HG03439 (cell line): Measurements from ENCODE around the gene KCNA4.
"Not testable (repeated sequence)": the region's sequence is repeated elsewhere in the genome, so short reads cannot be mapped to it uniquely, and the experiment has no call there.

Experiments used
- ATAC-seq: cut with Tn5 transposase; IDR thresholded peaks from one replicate; pipeline ENCODE4 v1.9.1; 2021; ENCODE audit warnings: mild to moderate bottlenecking, moderate library complexity; ENCODE audit not compliant: unreplicated experiment

KCNA4 gene

DNA sequence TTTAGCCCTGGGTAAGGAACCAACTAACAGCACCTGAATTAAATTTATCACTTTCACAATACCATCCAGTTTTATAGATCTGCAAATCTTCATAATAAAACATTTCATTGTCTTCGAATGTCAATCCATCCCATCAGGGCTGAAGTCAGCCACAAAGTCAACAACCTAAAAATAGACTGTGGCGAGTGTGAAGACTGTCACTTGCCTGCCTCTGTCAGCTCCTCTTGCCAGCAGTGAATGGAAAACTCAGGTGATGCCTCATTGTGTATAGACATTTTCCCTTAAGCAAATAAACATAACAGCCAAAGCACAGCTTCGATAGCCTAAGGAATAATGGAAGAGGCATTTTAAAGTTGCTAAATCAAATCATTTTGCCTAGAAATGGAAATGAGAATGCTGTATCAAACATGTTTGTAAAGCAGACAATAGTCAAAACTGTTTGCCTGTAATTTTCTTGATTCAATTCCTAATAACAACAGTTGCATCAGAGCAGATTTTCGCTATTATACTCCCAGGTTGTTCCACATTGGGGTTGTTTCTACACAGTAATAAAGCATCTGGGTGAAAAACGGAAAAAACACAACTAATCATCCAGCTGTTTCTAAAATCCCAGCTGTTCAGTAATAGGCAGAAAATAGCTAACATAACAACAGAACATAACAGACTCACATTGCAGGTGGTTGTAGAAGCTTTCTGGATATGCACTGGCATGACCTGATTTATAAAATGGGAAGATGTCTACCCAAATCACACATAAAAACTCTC, 15.7 kb downstream of the KCNA4 start:
- no peak for ATAC-seq

- peak; percentile 93 for ATAC-seq
Measured at GRCh38 chr11:29996016-29996415, 20.8 kb downstream of the KCNA4 start.

- ATAC-seq = no peak
Measured at GRCh38 chr11:29989174-29989970, 27.5 kb downstream of the KCNA4 start.

DNA sequence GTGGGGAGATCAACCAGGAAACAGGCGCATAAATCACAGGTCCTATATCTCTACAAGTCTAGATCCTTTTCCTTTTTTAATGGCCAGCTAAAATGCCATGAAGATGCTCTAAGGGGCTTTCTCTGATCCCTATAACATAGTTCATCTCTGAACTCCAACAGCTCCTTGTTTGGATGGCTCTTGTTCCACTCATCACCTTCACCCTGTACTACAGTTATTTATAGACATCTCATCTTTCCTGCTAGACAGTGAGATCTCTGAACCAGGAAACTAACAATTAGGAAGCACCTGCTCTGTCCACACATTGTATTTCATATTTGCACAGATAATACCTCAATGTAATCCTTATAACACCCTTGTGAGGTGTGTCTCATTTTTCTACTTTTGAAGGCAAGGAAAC, 31.6 kb downstream of the KCNA4 start:
- no peak for ATAC-seq

- ATAC-seq = no peak
Measured at GRCh38 chr11:29984544-29984943, 32.3 kb downstream of the KCNA4 start.

GRCh38 chr11:29978549-29978948, 38.3 kb downstream of the KCNA4 start:
- ATAC-seq = no peak

GRCh38 chr11:29975580-29975979, 41.2 kb downstream of the KCNA4 start:
- not testable (repeated sequence) for ATAC-seq

- no peak for ATAC-seq
Measured at GRCh38 chr11:29963796-29964195, 53.0 kb downstream of the KCNA4 start.

DNA sequence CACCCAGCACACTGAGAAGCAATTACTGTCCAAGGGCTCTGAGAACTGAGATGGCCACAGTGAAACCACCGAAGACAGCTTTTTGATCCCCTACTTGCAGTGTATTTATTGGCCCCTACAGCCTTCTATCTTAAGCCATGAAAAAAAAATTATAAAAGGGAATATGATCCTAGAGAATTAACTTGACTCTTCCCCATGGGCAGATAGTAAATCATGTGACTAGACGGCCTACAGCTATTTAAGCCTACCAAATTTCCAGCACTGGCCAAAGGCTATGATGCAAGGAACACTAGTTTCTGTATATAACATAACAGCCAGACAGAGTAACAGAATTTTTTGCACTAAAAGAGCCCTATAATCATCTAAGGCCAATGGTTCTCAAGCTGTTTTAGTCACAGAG, 53.8 kb downstream of the KCNA4 start:
- ATAC-seq = no peak

DNA sequence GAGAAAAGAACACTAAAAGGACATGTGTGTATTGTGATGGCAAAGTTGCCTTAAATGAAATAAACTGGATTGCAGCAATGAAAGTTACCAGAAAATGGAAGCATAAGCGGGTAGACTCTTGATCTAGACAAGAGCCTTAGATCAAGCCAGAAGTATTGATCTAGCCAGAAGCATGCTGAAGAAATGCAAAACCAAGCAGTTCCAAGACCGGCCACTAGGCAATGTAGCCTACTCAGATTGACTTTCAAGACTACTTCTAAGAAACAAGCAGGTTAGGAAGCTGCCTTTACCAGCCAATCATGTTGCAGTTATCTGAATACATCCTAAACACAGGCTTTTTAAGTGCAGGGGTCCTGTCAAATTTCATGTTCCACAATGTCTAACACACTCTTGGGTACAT, 54.6 kb downstream of the KCNA4 start:
- ATAC-seq = no peak
